Activated CD4-positive, alpha-beta memory T cell treated with anti-CD3 and anti-CD28 coated beads, Interleukin-2, amount 10 ng/mL, durations not matched to agents 7 days and 5 days (primary cell): ENCODE results near the gene GAS6. TPM values are rescaled to one million over a fixed set of nuclear protein-coding genes. Genes with fewer than 3 reads are reported as not detected.

Source experiments
- CTCF ChIA-PET: fragments of 350-600 bp; sonication (Branson Sonifier 250); formaldehyde crosslinking; loops from one replicate; lab custom pipeline; 2021; ENCODE audit warnings: antibody characterized with exemption, inconsistent platforms; lab: Charles Lee
- POLR2A ChIA-PET: fragments of 350-600 bp; sonication (Branson Sonifier 250); formaldehyde crosslinking; loops from one replicate; lab custom pipeline; 2021; ENCODE audit warnings: antibody characterized with exemption; lab: Charles Lee
- DNase-seq: peaks from one replicate; pipeline ENCODE4 v3.0.0-alpha.2; 2020
- H3K27ac Mint-ChIP-seq: one replicate; pipeline ENCODE4 v1.8.0; 2021; ENCODE audit warnings: mild to moderate bottlenecking, mixed read lengths
- H3K27me3 Mint-ChIP-seq: one replicate; pipeline ENCODE4 v1.8.0; 2021; ENCODE audit warnings: mixed read lengths
- H3K36me3 Mint-ChIP-seq: one replicate; pipeline ENCODE4 v1.8.0; 2021; ENCODE audit warnings: low read depth, mixed read lengths
- H3K4me1 Mint-ChIP-seq: one replicate; pipeline ENCODE4 v1.8.0; 2021; ENCODE audit warnings: mixed read lengths
- H3K4me3 Mint-ChIP-seq: one replicate; pipeline ENCODE4 v1.8.0; 2021; ENCODE audit warnings: mild to moderate bottlenecking, mixed read lengths
- H3K9me3 Mint-ChIP-seq: one replicate; pipeline ENCODE4 v1.8.0; 2021; ENCODE audit warnings: mixed read lengths
- total RNA-seq, 2 experiments: library from RNA; stranded (reverse); gene quantifications; one replicate each; pipeline ENCODE4 v1.2.3, GENCODE V29; 2021

Gene GAS6
- total RNA-seq, 2 experiments from 2014 or later, result 1.3 to 1.8 TPM

GRCh38 chr13:113782472-113782871 is 81.4 kb downstream of the GAS6 start:
- Mint-ChIP-seq H3K4me3 (no peak overlapping the region), H3K27me3 (peaks cover 32% of the 10 kb centered on the region), H3K27ac (no peak overlapping the region), H3K4me1 (no peaks in the 10 kb centered on the region), H3K9me3 (no peaks in the 10 kb centered on the region), H3K36me3 (no peaks in the 10 kb centered on the region)
- no peak for DNase-seq
- ChIA-PET POLR2A (no interaction called here), CTCF (no interaction called here)

GRCh38 chr13:113781571-113781970 is 82.3 kb downstream of the GAS6 start:
- no peak overlapping the region for H3K4me3 Mint-ChIP-seq
- no peak for DNase-seq
- no peaks in the 10 kb centered on the region for H3K9me3 Mint-ChIP-seq
- POLR2A ChIA-PET, result no interaction called here
- no peaks in the 10 kb centered on the region for H3K36me3 Mint-ChIP-seq
- H3K27ac Mint-ChIP-seq, result no peak overlapping the region
- CTCF ChIA-PET, result no interaction called here
- peaks cover 32% of the 10 kb centered on the region for H3K27me3 Mint-ChIP-seq
- no peaks in the 10 kb centered on the region for H3K4me1 Mint-ChIP-seq

GRCh38 chr13:113777311-113778260 is 86.3 kb downstream of the GAS6 start:
- peaks cover 2% of the 10 kb centered on the region for H3K4me1 Mint-ChIP-seq
- no peaks in the 10 kb centered on the region for H3K36me3 Mint-ChIP-seq
- ChIA-PET CTCF (no interaction called here), POLR2A (no interaction called here)
- no peak for DNase-seq
- H3K9me3 Mint-ChIP-seq, result peaks cover 2% of the 10 kb centered on the region
- no peak overlapping the region for H3K4me3 Mint-ChIP-seq
- H3K27ac Mint-ChIP-seq, result no peak overlapping the region
- H3K27me3 Mint-ChIP-seq, result peaks cover 14% of the 10 kb centered on the region

- ChIA-PET POLR2A (no interaction called here), CTCF (no interaction called here)
- Mint-ChIP-seq H3K27me3 (peaks cover 14% of the 10 kb centered on the region), H3K36me3 (no peaks in the 10 kb centered on the region), H3K4me3 (no peak overlapping the region), H3K27ac (no peak overlapping the region), H3K9me3 (peaks cover 7% of the 10 kb centered on the region), H3K4me1 (peaks cover 12% of the 10 kb centered on the region)
- no peak for DNase-seq
These were observed 87.4 kb downstream of the GAS6 start for GRCh38 chr13:113776231-113777125.

GRCh38 chr13:113775451-113776145 is 88.3 kb downstream of the GAS6 start:
- no peak for DNase-seq
- no peaks in the 10 kb centered on the region for H3K36me3 Mint-ChIP-seq
- peaks cover 11% of the 10 kb centered on the region for H3K27me3 Mint-ChIP-seq
- CTCF ChIA-PET, result no interaction called here
- H3K4me1 Mint-ChIP-seq, result peaks cover 12% of the 10 kb centered on the region
- peaks cover 10% of the 10 kb centered on the region for H3K9me3 Mint-ChIP-seq
- no peak overlapping the region for H3K4me3 Mint-ChIP-seq
- POLR2A ChIA-PET, result no interaction called here
- H3K27ac Mint-ChIP-seq, result no peak overlapping the region

- Mint-ChIP-seq H3K36me3 (no peaks in the 10 kb centered on the region), H3K9me3 (peaks cover 10% of the 10 kb centered on the region), H3K27ac (no peak overlapping the region), H3K27me3 (peaks cover 10% of the 10 kb centered on the region), H3K4me1 (peaks cover 12% of the 10 kb centered on the region), H3K4me3 (no peak overlapping the region)
- POLR2A ChIA-PET, result no interaction called here
- CTCF ChIA-PET, result no interaction called here
- no peak for DNase-seq
These were observed 89.4 kb downstream of the GAS6 start for GRCh38 chr13:113774177-113775107.

DNA sequence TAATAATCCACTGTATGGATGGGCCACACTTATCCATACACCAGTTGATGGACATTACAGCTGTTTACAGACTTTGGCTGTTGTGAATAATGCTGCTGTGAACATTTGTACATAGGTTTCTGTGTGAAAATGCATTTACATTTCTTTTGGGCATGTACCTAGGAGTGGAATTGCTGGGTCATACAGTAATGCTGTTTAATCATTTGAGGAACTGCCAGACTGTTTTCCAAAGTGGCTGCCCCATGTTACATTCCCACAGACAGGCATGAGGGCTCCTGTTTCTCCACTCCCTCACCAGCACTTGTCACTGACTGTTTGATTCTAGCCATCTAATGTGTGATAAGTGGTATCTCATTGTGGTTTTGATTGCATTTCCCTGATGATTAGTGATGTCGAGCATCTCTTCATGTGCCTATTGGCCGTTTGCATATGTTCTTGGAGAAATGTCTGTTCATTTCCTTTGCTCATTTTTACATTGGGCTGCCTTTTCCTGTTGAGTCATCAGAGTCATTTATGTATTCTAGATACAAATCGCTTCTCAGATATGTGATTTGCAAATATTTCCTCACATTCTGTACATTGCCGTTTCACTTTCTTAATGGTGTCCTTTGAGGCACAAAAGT is 92.1 kb downstream of the GAS6 start:
- Mint-ChIP-seq H3K36me3 (no peaks in the 10 kb centered on the region), H3K4me3 (no peak overlapping the region), H3K27ac (no peak overlapping the region), H3K4me1 (peaks cover 12% of the 10 kb centered on the region), H3K9me3 (peaks cover 10% of the 10 kb centered on the region), H3K27me3 (peaks cover 6% of the 10 kb centered on the region)
- ChIA-PET POLR2A (no interaction called here), CTCF (no interaction called here)
- DNase-seq, result no peak

GRCh38 chr13:113770937-113771336 is 92.9 kb downstream of the GAS6 start:
- H3K9me3 Mint-ChIP-seq, result peaks cover 10% of the 10 kb centered on the region

More at GRCh38 chr13:113770937-113771336, 92.9 kb downstream of the GAS6 start:
- Mint-ChIP-seq H3K4me1 (peaks cover 12% of the 10 kb centered on the region), H3K27ac (no peak overlapping the region), H3K27me3 (peaks cover 6% of the 10 kb centered on the region), H3K4me3 (no peak overlapping the region), H3K36me3 (no peaks in the 10 kb centered on the region)
- ChIA-PET POLR2A (no interaction called here), CTCF (no interaction called here)
- DNase-seq, result no peak

Other genes with a start within 250 kb of the GAS6 start
- gene ATP4B, start 205.9 kb downstream of the GAS6 start, total RNA-seq, result not detected
- not detected for gene GRK1, start 196.9 kb downstream of the GAS6 start, total RNA-seq
- gene TMEM255B, start 104.8 kb downstream of the GAS6 start, total RNA-seq, result under 1 TPM; 0.63 to 0.91 TPM
- gene C13orf46, start 110.0 kb upstream of the GAS6 start, total RNA-seq, result 1 to 10 TPM; 2.5 to 2.9 TPM